HG03103 (cell line): Measurements from ENCODE around the gene OGA.
A peak's percentile ranks its signal among the peaks of the same experiment; 100 is the strongest.
"Not testable (repeated sequence)": the region's sequence is repeated elsewhere in the genome, so short reads cannot be mapped to it uniquely, and the experiment has no call there.

Source experiments
- ATAC-seq: cut with Tn5 transposase; IDR thresholded peaks from one replicate; pipeline ENCODE4 v1.9.1; 2021; ENCODE audit warnings: low read depth; ENCODE audit not compliant: unreplicated experiment

OGA gene

DNA sequence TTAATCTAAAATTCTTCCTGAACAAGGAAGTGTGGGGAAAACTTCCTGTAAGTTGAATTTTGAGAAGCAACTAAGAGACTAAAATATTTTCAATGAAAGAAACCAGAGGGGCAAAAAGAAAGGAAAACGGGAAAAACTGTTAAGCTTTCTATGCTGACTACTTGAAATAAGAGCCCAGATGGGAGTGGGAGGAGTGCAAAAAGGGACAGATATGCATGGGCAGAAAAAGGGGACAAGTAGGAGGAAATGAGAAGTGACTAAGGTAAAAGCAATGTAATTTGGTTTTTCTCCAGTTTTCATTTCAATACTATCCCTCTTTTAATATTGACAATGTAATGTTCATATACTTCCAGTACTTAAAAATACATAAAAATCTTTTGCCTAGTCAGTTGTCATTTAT lies 11.1 kb downstream of the OGA start:
- ATAC-seq = no peak

DNA sequence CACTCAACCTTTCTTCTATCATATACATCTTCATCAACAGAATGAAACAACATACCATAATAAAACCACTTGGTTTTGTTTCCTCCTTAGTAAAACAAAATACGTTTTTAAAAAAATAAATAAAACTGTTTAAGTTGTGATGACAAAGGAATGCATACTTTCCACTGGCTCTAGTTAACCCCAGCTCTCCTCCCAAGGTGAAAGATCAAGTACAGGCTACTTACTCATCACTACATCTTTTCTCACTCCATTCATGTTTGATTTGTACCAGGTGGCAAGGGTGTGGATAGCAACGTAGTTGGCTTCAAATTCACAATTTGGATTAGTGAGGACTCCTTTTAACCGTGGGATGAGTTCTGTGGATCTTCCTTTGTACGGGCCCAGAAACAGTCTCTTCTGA lies 14.7 kb downstream of the OGA start:
- no peak for ATAC-seq

- ATAC-seq = no peak
Observed at GRCh38 chr10:101797403-101798059, 20.7 kb downstream of the OGA start.

- no peak for ATAC-seq
Observed at GRCh38 chr10:101793526-101793925, 24.7 kb downstream of the OGA start.

- no peak for ATAC-seq
Observed at GRCh38 chr10:101789686-101790085, 28.6 kb downstream of the OGA start.

- not testable (repeated sequence) for ATAC-seq
Observed at GRCh38 chr10:101789231-101789630, 29.0 kb downstream of the OGA start.

DNA sequence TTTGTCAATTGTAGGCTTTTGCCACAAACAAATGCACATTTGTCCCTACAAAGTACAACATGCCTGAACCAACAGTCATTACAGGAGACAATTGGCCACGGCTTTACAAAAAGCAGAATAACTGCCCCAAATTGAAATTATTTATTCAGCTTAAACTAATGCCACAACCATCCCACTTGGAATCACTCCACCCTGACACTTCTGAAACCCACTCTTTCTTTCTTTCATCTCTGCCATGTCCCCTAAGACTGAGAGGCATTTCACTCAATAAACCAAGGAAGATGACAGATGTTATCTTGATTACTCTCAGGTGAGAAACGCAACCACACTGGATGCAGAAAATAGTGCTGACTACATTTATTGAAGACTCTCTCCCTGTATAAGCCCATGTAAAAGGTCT lies 32.4 kb downstream of the OGA start:
- ATAC-seq = no peak

DNA sequence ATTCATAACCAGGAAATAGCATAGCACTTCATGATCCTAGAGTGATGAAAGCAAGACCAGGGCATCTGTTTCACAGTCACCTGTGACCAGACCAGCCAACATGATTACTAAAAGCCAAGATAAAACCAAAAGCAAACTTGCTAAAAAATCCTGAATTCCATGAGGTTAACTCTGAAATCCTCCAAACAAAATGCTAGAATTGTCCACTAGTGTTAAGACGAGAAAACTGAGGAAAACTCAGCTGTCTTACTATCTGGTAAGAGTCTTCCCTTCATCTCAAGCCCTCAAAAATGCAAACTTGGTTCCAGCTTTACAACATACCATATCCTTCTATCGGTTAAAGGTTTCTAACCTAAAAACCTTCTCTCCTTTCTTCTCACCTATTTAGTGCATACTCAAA lies 33.7 kb downstream of the OGA start:
- ATAC-seq = no peak

- ATAC-seq = no peak
Observed at GRCh38 chr10:101783736-101784118, 34.5 kb downstream of the OGA start.

GRCh38 chr10:101782811-101783735 lies 35.2 kb downstream of the OGA start, which contains the start of gene NPM3:
Gene NPM3, minus strand, starts transcription at chr10:101783446. Its CDS starts 56 bp downstream, at chr10:101783390.
- ATAC-seq = peak; percentile 53

DNA sequence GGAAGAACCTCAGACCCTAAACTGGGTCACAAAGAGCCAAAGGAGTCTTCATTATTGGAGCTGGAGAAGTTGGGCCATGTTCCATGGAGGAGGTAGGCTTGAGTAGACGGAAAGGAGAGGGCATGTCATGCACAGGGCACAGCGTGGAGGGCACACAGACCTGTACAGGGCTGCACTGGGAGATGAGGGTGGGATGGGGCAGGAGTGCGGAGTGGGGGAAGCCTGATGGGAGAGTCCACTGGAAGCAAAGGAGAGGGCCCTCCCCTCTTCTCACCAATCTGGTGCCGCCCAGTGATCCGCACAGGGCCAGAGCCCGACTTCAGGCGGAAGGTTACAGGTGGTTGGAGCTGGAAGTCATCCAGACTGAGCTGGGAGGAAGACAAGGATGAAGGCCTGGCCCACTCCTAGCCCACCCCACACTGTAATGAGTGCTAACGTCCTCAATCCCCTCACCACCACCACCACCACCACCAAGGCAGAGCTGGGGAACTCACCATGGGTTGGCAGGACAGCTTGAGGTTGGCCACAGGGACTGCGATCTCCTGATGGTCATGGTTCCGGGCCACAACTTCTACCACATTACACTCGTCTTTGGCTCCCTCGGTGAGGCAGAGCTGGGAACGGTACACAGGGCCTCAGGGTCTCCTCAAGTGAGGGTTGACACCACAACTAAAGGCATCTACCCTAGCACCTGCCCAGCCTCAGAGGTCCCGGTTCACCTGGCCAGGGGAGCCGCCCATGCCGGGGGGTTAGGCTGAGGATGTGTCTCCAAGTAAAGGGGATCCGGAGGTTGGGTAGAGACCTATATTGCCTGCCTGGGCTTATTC lies 36.0 kb downstream of the OGA start:
- no peak for ATAC-seq

DNA sequence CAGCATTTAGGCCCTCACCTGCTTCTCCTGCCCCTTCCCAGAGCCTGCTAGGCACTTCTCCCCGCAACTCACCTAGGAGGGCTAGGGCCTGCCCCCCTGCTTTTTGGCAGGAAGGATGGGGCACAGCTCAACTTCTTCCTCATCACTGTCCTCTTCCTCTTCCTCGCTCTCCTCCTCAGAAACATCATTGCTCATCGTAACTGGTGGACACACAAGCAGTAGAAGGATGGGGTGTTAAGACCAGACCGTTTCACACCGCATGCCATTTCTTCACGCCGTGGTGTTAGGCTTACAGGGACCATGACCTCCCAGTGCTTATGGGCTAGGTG lies 36.6 kb downstream of the OGA start:
- no peak for ATAC-seq

GRCh38 chr10:101780818-101781654 lies 37.2 kb downstream of the OGA start:
- ATAC-seq = no peak

- no peak for ATAC-seq
Observed at GRCh38 chr10:101780187-101780817, 37.9 kb downstream of the OGA start.

- ATAC-seq = no peak
Observed at GRCh38 chr10:101779544-101780186, 38.6 kb downstream of the OGA start.

DNA sequence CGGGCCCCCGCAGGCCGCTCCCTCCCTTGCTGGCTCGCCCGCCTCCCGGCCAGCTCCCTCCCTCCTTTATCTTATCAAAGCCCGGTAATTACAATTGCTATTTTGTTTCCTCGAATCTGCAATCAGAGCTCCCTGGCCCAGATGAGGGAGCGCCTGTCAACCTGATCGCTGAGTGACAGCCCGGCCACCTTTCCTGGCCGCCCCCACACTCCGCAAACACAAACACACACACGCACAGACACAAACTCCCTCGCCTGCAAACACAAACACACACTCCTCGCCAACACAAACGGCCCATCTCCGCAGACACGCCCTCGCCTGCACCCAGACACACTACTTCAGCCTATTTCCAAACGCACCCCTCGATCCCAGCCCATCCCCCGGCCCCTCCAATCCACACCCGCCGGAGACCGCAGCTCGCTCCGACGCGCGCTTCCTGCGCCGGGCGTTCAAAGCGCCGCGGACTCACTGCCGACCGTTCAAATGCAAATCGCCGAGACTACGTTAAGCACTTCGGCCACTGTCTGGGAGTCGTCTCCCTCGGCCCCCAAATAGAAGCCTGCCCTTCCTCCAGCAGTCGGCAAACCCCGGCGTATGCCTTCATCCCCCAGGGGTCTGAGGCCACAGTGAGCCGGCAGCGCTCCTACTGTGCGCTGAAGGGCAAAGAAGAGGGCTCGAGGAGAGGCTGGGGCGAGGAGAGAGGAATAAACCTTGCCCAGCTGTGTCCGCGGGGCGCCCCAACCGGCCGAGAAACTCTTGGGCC lies 39.3 kb downstream of the OGA start:
- no peak for ATAC-seq

DNA sequence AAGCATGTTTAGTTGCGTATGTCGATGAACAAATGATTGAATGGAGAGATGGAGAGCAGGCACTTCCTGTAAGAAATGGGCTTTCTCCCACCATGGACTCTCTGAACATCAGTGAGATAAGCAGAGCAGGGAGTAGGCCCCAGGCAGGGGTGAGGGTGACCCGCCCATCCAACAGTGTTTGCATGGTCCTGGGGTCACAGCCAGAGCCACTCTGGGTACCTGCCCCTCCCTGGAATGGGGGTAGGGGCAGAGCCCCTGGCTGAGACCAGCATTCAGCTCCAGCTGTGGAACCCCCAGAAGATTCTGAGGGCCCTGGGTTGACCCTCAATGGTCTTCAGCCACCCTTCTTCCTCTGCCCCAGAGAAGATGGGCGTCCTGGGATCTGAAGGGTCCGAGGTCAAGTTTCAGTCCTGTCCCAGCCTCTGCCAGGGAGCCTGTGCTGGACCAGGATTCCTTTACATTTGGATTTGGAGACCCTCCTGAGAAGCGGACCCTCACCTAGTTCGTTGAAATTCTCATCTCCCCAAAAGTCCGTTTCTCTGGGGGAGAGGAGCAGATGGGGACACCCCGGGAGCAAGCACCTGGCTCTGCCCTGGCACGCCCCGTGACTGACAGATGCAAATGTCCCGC lies 40.0 kb downstream of the OGA start:
- no peak for ATAC-seq

DNA sequence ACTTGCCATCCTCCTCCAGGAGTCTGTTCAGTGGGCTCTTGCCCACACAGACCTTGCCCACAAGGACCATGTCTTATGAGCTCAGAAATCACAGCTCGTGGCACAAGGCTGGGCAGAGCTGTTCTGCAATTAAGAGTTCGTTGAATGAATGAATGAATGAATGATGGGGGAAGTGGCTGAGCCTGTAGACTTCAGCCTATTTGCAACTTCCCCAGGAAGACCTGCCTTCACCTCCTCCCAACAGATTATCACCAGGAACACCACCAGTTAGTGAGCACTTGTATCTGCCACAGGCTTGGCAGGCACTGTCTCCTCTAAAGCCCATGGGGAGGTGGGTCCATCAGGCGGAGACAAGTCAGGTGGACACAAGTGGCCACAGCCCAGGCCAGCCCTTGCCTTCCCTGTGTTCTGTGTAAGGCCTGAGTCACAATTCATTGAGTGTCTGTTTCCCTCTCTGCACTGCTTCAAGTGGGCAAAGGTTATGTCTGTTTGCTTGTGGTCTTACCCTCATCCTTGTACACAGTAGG lies 40.6 kb downstream of the OGA start:
- ATAC-seq = no peak
